WTC11 (cell line): ENCODE results near the gene ACOD1. TPM values are rescaled to one million over a fixed set of nuclear protein-coding genes. Genes with fewer than 3 reads are reported as not detected.
A peak's percentile ranks its signal among the peaks of the same experiment; 100 is the strongest.

Source experiments
- ATAC-seq: fragments of 200-7000 bp; cut with Tn5 transposase; 2 replicates; pipeline ENCODE4 v1.10.0; 2021; ENCODE audit warnings: mild to moderate bottlenecking, moderate library complexity
- CTCF ChIA-PET: fragments of 300-600 bp; sonication (Branson Sonifier 250); formaldehyde crosslinking; loops from one replicate; lab custom pipeline; 2021; ENCODE audit warnings: antibody characterized with exemption; lab: Charles Lee
- POLR2A ChIA-PET: fragments of 350-600 bp; sonication (Branson Sonifier 250); formaldehyde crosslinking; loops from one replicate; lab custom pipeline; 2021; ENCODE audit warnings: antibody characterized with exemption; lab: Charles Lee
- DNase-seq: peaks from one replicate; pipeline ENCODE4 v3.0.0; 2021; ENCODE audit warnings: low spot score
- H3K27ac Mint-ChIP-seq: 2 replicates; pipeline ENCODE4 v1.8.0; 2021; ENCODE audit warnings: mixed read lengths
- H3K27me3 Mint-ChIP-seq: 2 replicates; pipeline ENCODE4 v1.8.0; 2021; ENCODE audit warnings: low read depth, mild to moderate bottlenecking, moderate library complexity, mixed read lengths
- H3K36me3 Mint-ChIP-seq: 2 replicates; pipeline ENCODE4 v1.8.0; 2021; ENCODE audit warnings: mixed read lengths
- H3K4me1 Mint-ChIP-seq: 2 replicates; pipeline ENCODE4 v1.8.0; 2022; ENCODE audit warnings: mixed read lengths
- H3K4me3 Mint-ChIP-seq: 2 replicates; pipeline ENCODE4 v1.8.0; 2021; ENCODE audit warnings: mild to moderate bottlenecking, moderate library complexity, mixed read lengths
- H3K9me3 Mint-ChIP-seq: 2 replicates; pipeline ENCODE4 v1.8.0; 2021; ENCODE audit warnings: mixed read lengths
- E2F1 ChIP-seq: sonication (generic); formaldehyde crosslinking; IDR thresholded peaks from 2 replicates; pipeline ENCODE4 v1.8.0; 2022; ENCODE audit warnings: mild to moderate bottlenecking, missing genetic modification reagents
- E2F5 ChIP-seq: sonication (generic); formaldehyde crosslinking; IDR thresholded peaks from 2 replicates; pipeline ENCODE4 v1.8.1; 2022; ENCODE audit warnings: mild to moderate bottlenecking, moderate library complexity, missing genetic modification reagents
- EMX1 ChIP-seq: fragments of 250-450 bp; sonication (Bioruptor Pico); IDR thresholded peaks from 2 replicates; pipeline ENCODE4 v1.8.0; 2021; ENCODE audit warnings: mild to moderate bottlenecking
- ETV6 ChIP-seq: sonication (generic); formaldehyde crosslinking; IDR thresholded peaks from 2 replicates; pipeline ENCODE4 v1.8.1; 2022; ENCODE audit warnings: mild to moderate bottlenecking, missing genetic modification reagents
- FOXJ3 ChIP-seq: sonication (generic); formaldehyde crosslinking; IDR thresholded peaks from 2 replicates; pipeline ENCODE4 v1.9.0; 2021; ENCODE audit warnings: missing genetic modification reagents, mild to moderate bottlenecking, borderline replicate concordance
- FOXP4 ChIP-seq: sonication (generic); formaldehyde crosslinking; IDR thresholded peaks from 2 replicates; pipeline ENCODE4 v1.8.0; 2022; ENCODE audit warnings: mild to moderate bottlenecking, missing genetic modification reagents
- HMGA2 ChIP-seq: fragments of 250-450 bp; sonication (Bioruptor Pico); IDR thresholded peaks from 2 replicates; pipeline ENCODE4 v1.4.0; 2021; ENCODE audit warnings: mild to moderate bottlenecking, moderate library complexity
- NR1H2 ChIP-seq: sonication (generic); formaldehyde crosslinking; IDR thresholded peaks from 2 replicates; pipeline ENCODE4 v1.9.0; 2021; ENCODE audit warnings: mild to moderate bottlenecking, moderate library complexity, missing genetic modification reagents
- NR3C1 ChIP-seq: sonication (generic); formaldehyde crosslinking; conservative IDR thresholded peaks from 2 replicates; pipeline ENCODE4 v1.8.1; 2023; ENCODE audit warnings: low read depth, mild to moderate bottlenecking, missing genetic modification reagents
- OVOL2 ChIP-seq: fragments of 250-450 bp; sonication (Bioruptor Pico); IDR thresholded peaks from 2 replicates; pipeline ENCODE4 v1.9.0; 2021; ENCODE audit warnings: mild to moderate bottlenecking, borderline replicate concordance
- PRRX2 ChIP-seq: fragments of 250-450 bp; sonication (Bioruptor Pico); IDR thresholded peaks from 2 replicates; pipeline ENCODE4 v1.8.0; 2021; ENCODE audit warnings: mild to moderate bottlenecking
- SMAD3 ChIP-seq: sonication (generic); formaldehyde crosslinking; IDR thresholded peaks from 2 replicates; pipeline ENCODE4 v1.8.0; 2022; ENCODE audit warnings: missing genetic modification reagents, mild to moderate bottlenecking, borderline replicate concordance
- SMAD4 ChIP-seq: sonication (generic); formaldehyde crosslinking; IDR thresholded peaks from 2 replicates; pipeline ENCODE4 v1.8.0; 2022; ENCODE audit warnings: mild to moderate bottlenecking, missing genetic modification reagents
- TP53 ChIP-seq: sonication (generic); formaldehyde crosslinking; IDR thresholded peaks from 2 replicates; pipeline ENCODE4 v1.8.1; 2023; ENCODE audit warnings: mild to moderate bottlenecking, missing genetic modification reagents
- USF2 ChIP-seq: sonication (generic); formaldehyde crosslinking; IDR thresholded peaks from 2 replicates; pipeline ENCODE4 v1.8.1; 2023; ENCODE audit warnings: mild to moderate bottlenecking, missing genetic modification reagents, moderate library complexity
- ZNF121 ChIP-seq: sonication (generic); formaldehyde crosslinking; IDR thresholded peaks from 2 replicates; pipeline ENCODE4 v1.8.0; 2023; ENCODE audit warnings: missing genetic modification reagents
- ZNF138 ChIP-seq: sonication (generic); formaldehyde crosslinking; conservative IDR thresholded peaks from 2 replicates; pipeline ENCODE4 v1.8.1; 2022; ENCODE audit warnings: mild to moderate bottlenecking, moderate library complexity, missing genetic modification reagents
- ZNF671 ChIP-seq: fragments of 250-450 bp; sonication (Bioruptor Pico); IDR thresholded peaks from 2 replicates; pipeline ENCODE4 v1.8.0; 2021; ENCODE audit warnings: mild to moderate bottlenecking
- total RNA-seq: library from RNA; stranded (reverse); gene quantifications from 3 replicates; pipeline ENCODE4 v1.2.3, GENCODE V29; 2021

Gene ACOD1
- total RNA-seq, 1 experiment from 2014 or later, result not detected

- ChIA-PET CTCF (interaction anchor here (0.7 to 3.9 kb wide), 2 partner anchors 10 to 66 kb away, joined by 4 to 19 read pairs; no protein-coding TSS in a partner anchor), POLR2A (no interaction called here)
- TF ChIP-seq EMX1 (CRISPR knock-in tag) (no peak), TP53 (CRISPR knock-in tag) (no peak), FOXJ3 (CRISPR knock-in tag) (no peak), E2F1 (CRISPR knock-in tag) (no peak), PRRX2 (CRISPR knock-in tag) (no peak), FOXP4 (no peak), HMGA2 (CRISPR knock-in tag) (no peak), ZNF671 (CRISPR knock-in tag) (no peak), ZNF121 (CRISPR knock-in tag) (no peak), OVOL2 (CRISPR knock-in tag) (no peak), NR3C1 (CRISPR knock-in tag) (no peak)
- H3K4me3 Mint-ChIP-seq, result no peak overlapping the region
- DNase-seq (no peak), ATAC-seq (no peak)
- H3K9me3 Mint-ChIP-seq, result peaks cover 4% of the 10 kb centered on the region; the same call in 1 of the 2 replicates
- H3K4me1 Mint-ChIP-seq, result peaks cover 15% of the 10 kb centered on the region
- H3K36me3 Mint-ChIP-seq, result no peaks in the 10 kb centered on the region
- no peak overlapping the region for H3K27ac Mint-ChIP-seq
- no peaks in the 10 kb centered on the region for H3K27me3 Mint-ChIP-seq
Observed at GRCh38 chr13:76969488-76970365, 21.4 kb downstream of the ACOD1 start.

- peaks cover 21% of the 10 kb centered on the region for H3K4me1 Mint-ChIP-seq
Observed at GRCh38 chr13:76971215-76971614, 22.9 kb downstream of the ACOD1 start.

GRCh38 chr13:76971851-76972829 is 23.8 kb downstream of the ACOD1 start:
- DNase-seq, result no peak
- no peak for TF ChIP-seq E2F5 (CRISPR knock-in tag)
- no peak for TF ChIP-seq ETV6 (CRISPR knock-in tag)
- TF ChIP-seq ZNF138 (CRISPR knock-in tag), result no peak
- no peak for TF ChIP-seq NR1H2 (CRISPR knock-in tag)
- Mint-ChIP-seq H3K36me3 (no peaks in the 10 kb centered on the region), H3K27me3 (no peaks in the 10 kb centered on the region), H3K27ac (peak overlapping the region; percentile 36; the same call in 1 of the 2 replicates), H3K9me3 (peaks cover 4% of the 10 kb centered on the region; the same call in 1 of the 2 replicates), H3K4me1 (peaks cover 21% of the 10 kb centered on the region), H3K4me3 (no peak overlapping the region)
- peak; percentile 48 for ATAC-seq
- CTCF ChIA-PET, result interaction anchor here (1.2 to 3.9 kb wide), 2 partner anchors 8 to 15 kb away, joined by 3 to 19 read pairs; no protein-coding TSS in a partner anchor
- POLR2A ChIA-PET, result no interaction called here

More at GRCh38 chr13:76971215-76971614, 22.9 kb downstream of the ACOD1 start:
- Mint-ChIP-seq H3K4me3 (no peak overlapping the region), H3K27me3 (no peaks in the 10 kb centered on the region), H3K27ac (no peak overlapping the region), H3K9me3 (peaks cover 4% of the 10 kb centered on the region; the same call in 1 of the 2 replicates), H3K36me3 (no peaks in the 10 kb centered on the region)
- ChIA-PET POLR2A (no interaction called here), CTCF (interaction anchor here (3.9 kb wide), 1 partner anchor 9 kb away, joined by 19 read pairs; no protein-coding TSS in a partner anchor)
- ATAC-seq (no peak), DNase-seq (no peak)
- TF ChIP-seq SMAD3 (CRISPR knock-in tag), result no peak
- no peak for TF ChIP-seq SMAD4 (CRISPR knock-in tag)
- TF ChIP-seq USF2 (CRISPR knock-in tag), result no peak
